IMR-90 (cell line): ENCODE results near the gene ERMP1. TPM values are rescaled to one million over a fixed set of nuclear protein-coding genes. Genes with fewer than 3 reads are reported as not detected.

ENCODE experiments used
- ATAC-seq: fragments of 200-7000 bp; cut with Tn5 transposase; 2 replicates; pipeline ENCODE4 v1.9.1; 2020; ENCODE audit warnings: low read depth, mild to moderate bottlenecking, moderate library complexity
- BruUV-seq: library from RNA; stranded (reverse); fragments of 400-500 nt; replicated peaks from 2 replicates; lab custom pipeline; 2021; lab: Mats Ljungman, UMichigan
- CTCF ChIA-PET: fragments of 300-600 bp; formaldehyde crosslinking; extraction: SDS; loops from one replicate; lab custom pipeline; 2021; ENCODE audit warnings: antibody characterized with exemption; lab: Yijun Ruan, JAX
- POLR2A ChIA-PET: fragments of 300-600 bp; sonication (Branson Sonifier 250); formaldehyde crosslinking; loops from one replicate; lab custom pipeline; 2022; ENCODE audit warnings: antibody characterized with exemption; ENCODE audit not compliant: unreplicated experiment; lab: Charles Lee
- DNase-seq: peaks from one replicate; pipeline ENCODE4 v3.0.0; 2013
- H2AFZ ChIP-seq: replicated peaks from 2 replicates; pipeline ENCODE3; 2013; ENCODE audit warnings: low read length, mild to moderate bottlenecking; ENCODE audit not compliant: poor library complexity
- H2AK5ac ChIP-seq: 2 replicates; pipeline ENCODE4 v1.6.1; 2013; ENCODE audit warnings: low read depth, low read length, inconsistent platforms
- H2AK9ac ChIP-seq: replicated peaks from 2 replicates; pipeline ENCODE3; 2013; ENCODE audit warnings: mild to moderate bottlenecking, low read depth, low read length, moderate library complexity; ENCODE audit not compliant: poor library complexity
- H2BK120ac ChIP-seq: 2 replicates; pipeline ENCODE4 v1.6.1; 2013; ENCODE audit warnings: low read depth, low read length, inconsistent platforms
- H2BK15ac ChIP-seq: 3 replicates; pipeline ENCODE4 v1.6.1; 2013; ENCODE audit warnings: low read depth, low read length, inconsistent platforms
- H2BK20ac ChIP-seq: 2 replicates; pipeline ENCODE4 v1.6.1; 2013; ENCODE audit warnings: low read depth, mild to moderate bottlenecking, inconsistent platforms, low read length, moderate library complexity
- H2BK5ac ChIP-seq: 2 replicates; pipeline ENCODE4 v1.6.1; 2013; ENCODE audit warnings: mild to moderate bottlenecking, low read depth, low read length, inconsistent platforms; ENCODE audit not compliant: poor library complexity, severe bottlenecking
- H3K14ac ChIP-seq: replicated peaks from 2 replicates; pipeline ENCODE4 v1.6.1; 2013; ENCODE audit warnings: low read depth, low read length, inconsistent platforms
- H3K18ac ChIP-seq: 2 replicates; pipeline ENCODE4 v1.6.1; 2013; ENCODE audit warnings: low read depth, low read length, control low read depth
- H3K23ac ChIP-seq: 2 replicates; pipeline ENCODE4 v1.6.1; 2013; ENCODE audit warnings: low read depth, low read length, inconsistent platforms
- H3K27ac ChIP-seq: 2 replicates; pipeline ENCODE4 v1.5.1; 2013; ENCODE audit warnings: mild to moderate bottlenecking, control low read depth, low read length; ENCODE audit not compliant: insufficient read depth
- H3K27me3 ChIP-seq: 2 replicates; pipeline ENCODE4 v1.6.1; 2013; ENCODE audit warnings: low read length; ENCODE audit not compliant: control insufficient read depth, insufficient read depth
- H3K36me3 ChIP-seq: 2 replicates; pipeline ENCODE4 v1.6.1; 2013; ENCODE audit warnings: low read length, mixed read lengths; ENCODE audit not compliant: control insufficient read depth, insufficient read depth
- H3K4ac ChIP-seq: 2 replicates; pipeline ENCODE4 v1.6.1; 2013; ENCODE audit warnings: low read depth, low read length, inconsistent platforms
- H3K4me1 ChIP-seq: 2 replicates; pipeline ENCODE4 v1.6.1; 2013; ENCODE audit warnings: low read length, mixed read lengths; ENCODE audit not compliant: control insufficient read depth, insufficient read depth
- H3K4me2 ChIP-seq: 2 replicates; pipeline ENCODE4 v1.6.1; 2013; ENCODE audit warnings: low read depth, mild to moderate bottlenecking, control low read depth, low read length, moderate library complexity
- H3K4me3 ChIP-seq: 2 replicates; pipeline ENCODE4 v1.5.1; 2013; ENCODE audit warnings: low read depth, mild to moderate bottlenecking, control low read depth, low read length, moderate library complexity; ENCODE audit not compliant: insufficient read depth
- H3K56ac ChIP-seq: 2 replicates; pipeline ENCODE4 v1.6.1; 2013; ENCODE audit warnings: low read length, inconsistent platforms; ENCODE audit not compliant: insufficient read depth; ENCODE audit errors: extremely low read depth
- H3K79me1 ChIP-seq, 2 experiments: 2 replicates each; pipeline ENCODE4 v1.6.1; 2013; ENCODE audit warnings: low read length in 2 of 2, inconsistent platforms in 1 of 2, low read depth in 1 of 2
- H3K9ac ChIP-seq: 2 replicates; pipeline ENCODE4 v1.6.1; 2013; ENCODE audit warnings: low read depth, low read length, control low read depth
- H3K9me1 ChIP-seq: 2 replicates; pipeline ENCODE4 v1.6.1; 2013; ENCODE audit warnings: low read length, inconsistent platforms; ENCODE audit not compliant: insufficient read depth
- H3K9me3 ChIP-seq: 2 replicates; pipeline ENCODE4 v1.6.1; 2013; ENCODE audit warnings: low read length; ENCODE audit not compliant: control insufficient read depth, insufficient read depth
- H4K20me1 ChIP-seq: 2 replicates; pipeline ENCODE4 v1.6.1; 2013; ENCODE audit warnings: low read length, inconsistent platforms; ENCODE audit not compliant: insufficient read depth
- H4K5ac ChIP-seq: 2 replicates; pipeline ENCODE4 v1.6.1; 2013; ENCODE audit warnings: mild to moderate bottlenecking, low read depth, low read length, control low read depth
- H4K8ac ChIP-seq, 2 experiments: 2 replicates each; pipeline ENCODE4 v1.6.1; 2013; ENCODE audit warnings: low read depth in 2 of 2, low read length in 2 of 2, control low read depth in 1 of 2, inconsistent platforms in 1 of 2
- H4K91ac ChIP-seq: 2 replicates; pipeline ENCODE4 v1.6.1; 2013; ENCODE audit warnings: low read depth, low read length, inconsistent platforms; ENCODE audit not compliant: insufficient read depth
- CEBPB ChIP-seq: IDR thresholded peaks from 2 replicates; pipeline ENCODE4 v1.6.1; 2012; ENCODE audit warnings: low read depth, low read length, improper control_type of control experiment
- SMC3 ChIP-seq: fragments of 150-350 bp; IDR thresholded peaks from 2 replicates; pipeline ENCODE4 v1.6.1; 2016; ENCODE audit warnings: low read depth, mild to moderate bottlenecking, antibody characterized with exemption, low read length, moderate library complexity
- WGBS, 2 experiments: methylation state at CpG; one replicate each; pipeline versions ENCODE4 v1.1.5 to v1.1.7; 2013; ENCODE audit warnings: missing lambda C conversion rate in 2 of 2; ENCODE audit not compliant: insufficient read length in 1 of 2; ENCODE audit errors: extremely low coverage in 2 of 2; 5-methylcytosine and 5-hydroxymethylcytosine counted together
- dilution Hi-C: fragments of 300-500 bp; cut with HindIII; formaldehyde crosslinking; loops from one replicate; pipeline ENCODE4 v1.14.3; 2018; ENCODE audit warnings: low sequenced_read_pairs; ENCODE audit not compliant: unreplicated experiment
- in situ Hi-C: fragments of 300-500 bp; cut with MboI; formaldehyde crosslinking; loops from 3 replicates; pipeline ENCODE4 v1.14.3; 2019; ENCODE audit warnings: low sequenced_read_pairs, inconsistent platforms, mixed read lengths
- intact Hi-C: fragments of 100-400 bp; cut with micrococcal nuclease; formaldehyde crosslinking; loops from 2 replicates; pipeline ENCODE4 v1.10.0; 2022
- polyA plus RNA-seq, 3 experiments: library from polyadenylated mRNA; depleted of rRNA; stranded (reverse); fragments of >200 nt; gene quantifications; 2 replicates each; pipeline ENCODE4 v1.2.3, GENCODE V29; 2012; ENCODE audit warnings: low replicate concordance in 1 of 3
- total RNA-seq: library from RNA; depleted of rRNA; stranded (reverse); fragments of >200 nt; gene quantifications from 2 replicates; pipeline ENCODE4 v1.2.3, GENCODE V29; 2012

The ERMP1 gene
- total and polyA plus RNA-seq, 2 of the 4 experiments (the other 2 are of a cell fraction): 2.2 to 4.7 TPM

- Histone ChIP-seq H3K56ac (no peak overlapping the region), H3K14ac (no peak overlapping the region), H4K5ac (no peak overlapping the region), H3K4ac (no peak overlapping the region), H2AFZ (no peak overlapping the region), H2BK120ac (no peak overlapping the region), H3K9ac (no peak overlapping the region), H4K20me1 (no peaks in the 10 kb centered on the region), H2BK5ac (no peak overlapping the region), H3K4me3 (no peak overlapping the region), H3K9me1 (no peaks in the 10 kb centered on the region), H3K18ac (no peak overlapping the region), H3K27me3 (no peaks in the 10 kb centered on the region), H3K27ac (no peak overlapping the region), H4K8ac (no peak overlapping the region), H4K91ac (no peak overlapping the region), H2BK15ac (no peak overlapping the region), H3K9me3 (no peaks in the 10 kb centered on the region), H3K79me1 (no peaks in the 10 kb centered on the region), H3K36me3 (no peaks in the 10 kb centered on the region), H2AK9ac (no peak overlapping the region), H3K23ac (no peak overlapping the region), H2BK20ac (no peak overlapping the region), H3K4me1 (no peaks in the 10 kb centered on the region), H2AK5ac (no peak overlapping the region), H3K4me2 (no peak overlapping the region)
- no peak for DNase-seq
- no TSS peak for BruUV-seq
- ATAC-seq: no peak
- WGBS, 2 experiments: no CpG with 5 or more reads among the region's 1 CpG
- TF ChIP-seq CEBPB (no peak), SMC3 (no peak)
- intact Hi-C loops (no loop called here), in situ Hi-C loops (no loop called here), dilution Hi-C loops (no loop called here)
- ChIA-PET CTCF (no interaction called here), POLR2A (no interaction called here)
These were observed 17.5 kb downstream of the ERMP1 start for GRCh38 chr9:5815461-5815860.
